SW480 (cell line): ENCODE data around the gene TADA1.
"Not testable (repeated sequence)": the region's sequence is repeated elsewhere in the genome, so short reads cannot be mapped to it uniquely, and the experiment has no call there.

ENCODE experiments used
- DNase-seq: peaks from one replicate; pipeline ENCODE4 v3.0.0-alpha.2; 2016; ENCODE audit warnings: low spot score

TADA1 gene

DNA sequence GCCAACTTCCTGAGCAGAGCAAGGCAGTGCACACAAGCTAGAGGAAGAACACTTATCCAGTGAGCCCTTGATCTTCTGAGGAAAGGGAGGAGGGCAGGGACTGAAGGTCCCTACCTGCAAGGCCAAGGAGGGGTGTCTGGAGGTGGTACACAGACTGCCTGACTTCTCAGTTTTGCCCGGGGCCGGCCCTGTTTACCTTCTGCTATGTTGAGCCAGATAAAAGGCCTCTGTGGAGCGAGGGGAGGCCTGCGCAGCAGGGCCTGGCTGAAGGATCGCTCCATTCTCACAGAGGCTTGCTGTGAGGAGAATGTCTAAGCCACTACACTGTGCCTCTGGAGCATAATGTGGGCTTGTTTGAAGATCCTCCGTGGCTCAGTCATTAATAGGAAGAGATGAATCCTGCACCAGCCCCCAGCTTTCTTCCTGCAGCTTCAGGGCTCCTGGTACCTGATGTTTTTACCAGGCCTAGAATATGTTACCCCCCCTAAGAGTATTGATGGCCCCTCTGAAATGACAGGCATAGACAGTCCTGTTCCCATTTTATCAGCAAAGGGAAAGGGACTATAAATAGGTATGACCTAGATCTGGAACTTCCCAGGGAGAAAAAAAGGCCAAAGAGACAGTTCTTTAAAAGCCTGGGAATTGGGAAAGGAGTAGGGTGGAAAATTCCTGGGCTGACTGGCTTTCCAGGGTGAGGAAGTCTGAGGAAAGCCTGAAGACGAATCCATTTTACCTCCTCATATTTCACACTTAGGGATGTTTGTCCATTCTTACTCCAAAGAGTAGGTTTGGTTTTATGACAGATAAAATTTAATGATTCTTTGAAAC, 32.1 kb downstream of the TADA1 start:
- no peak for DNase-seq

DNA sequence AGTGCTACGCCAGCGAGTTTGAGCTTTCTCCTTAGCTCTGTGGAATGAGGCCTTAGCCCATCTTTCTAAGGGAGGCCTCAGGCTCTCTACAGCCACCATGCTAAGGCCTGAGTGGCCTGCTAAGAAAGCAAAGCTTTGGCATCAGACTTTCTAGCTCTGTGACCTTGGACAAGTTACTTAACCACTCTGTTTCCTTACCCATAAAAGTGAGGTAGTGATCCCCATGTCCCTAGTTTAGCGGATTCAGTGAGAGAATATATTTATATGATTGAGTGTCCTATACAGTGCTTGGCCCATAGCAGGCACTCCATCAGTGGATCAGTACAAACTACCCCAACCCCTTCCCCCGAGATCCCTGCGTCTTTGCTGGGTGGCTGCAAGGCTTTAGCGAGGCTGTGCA, 32.7 kb downstream of the TADA1 start:
- DNase-seq, result no peak

DNA sequence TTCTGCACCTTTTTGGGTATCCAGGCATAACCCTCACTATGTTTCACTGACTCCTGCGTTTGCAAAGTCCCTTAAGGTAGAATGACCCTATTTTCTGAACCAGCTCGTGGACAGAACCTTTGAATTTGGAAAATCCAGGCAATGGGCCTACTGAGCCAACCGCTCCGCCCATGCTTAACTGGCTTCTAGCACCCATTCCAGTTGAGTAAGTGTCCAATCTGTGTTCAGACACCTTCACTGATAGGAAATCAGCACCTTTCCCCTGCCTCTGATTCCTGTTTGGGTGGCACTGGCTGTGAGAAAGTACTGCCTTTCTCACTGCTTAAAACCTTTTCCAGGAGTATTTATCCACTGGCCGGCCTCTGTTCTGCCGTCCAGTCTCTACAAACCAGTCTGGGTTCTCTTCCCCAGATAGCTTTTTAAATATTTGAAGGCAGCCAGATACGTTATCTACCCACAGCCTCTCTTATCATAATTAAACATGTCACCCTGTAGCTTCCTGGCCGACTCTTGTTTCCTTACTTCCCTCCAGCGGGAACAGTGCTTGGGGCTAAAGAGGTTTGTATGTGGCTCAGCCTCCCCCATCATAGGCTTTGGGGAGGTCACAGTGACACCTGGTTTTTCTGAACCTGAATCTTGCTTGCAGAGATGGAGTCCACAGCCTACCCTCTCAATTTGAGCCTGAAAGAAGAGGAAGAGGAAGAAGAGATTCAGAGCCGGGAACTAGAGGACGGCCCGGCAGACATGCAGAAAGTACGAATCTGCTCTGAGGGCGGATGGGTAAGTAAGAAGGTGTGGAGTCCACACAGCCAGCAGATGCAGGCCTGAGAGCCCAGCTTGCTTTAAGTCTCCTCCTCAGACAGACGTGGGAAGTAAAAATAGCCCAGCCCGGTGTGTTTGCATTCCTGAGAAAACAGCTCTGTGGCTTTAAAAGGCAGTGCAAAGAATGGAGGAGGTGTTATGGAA, 35.5 kb downstream of the TADA1 start:
- DNase-seq, result no peak

DNA sequence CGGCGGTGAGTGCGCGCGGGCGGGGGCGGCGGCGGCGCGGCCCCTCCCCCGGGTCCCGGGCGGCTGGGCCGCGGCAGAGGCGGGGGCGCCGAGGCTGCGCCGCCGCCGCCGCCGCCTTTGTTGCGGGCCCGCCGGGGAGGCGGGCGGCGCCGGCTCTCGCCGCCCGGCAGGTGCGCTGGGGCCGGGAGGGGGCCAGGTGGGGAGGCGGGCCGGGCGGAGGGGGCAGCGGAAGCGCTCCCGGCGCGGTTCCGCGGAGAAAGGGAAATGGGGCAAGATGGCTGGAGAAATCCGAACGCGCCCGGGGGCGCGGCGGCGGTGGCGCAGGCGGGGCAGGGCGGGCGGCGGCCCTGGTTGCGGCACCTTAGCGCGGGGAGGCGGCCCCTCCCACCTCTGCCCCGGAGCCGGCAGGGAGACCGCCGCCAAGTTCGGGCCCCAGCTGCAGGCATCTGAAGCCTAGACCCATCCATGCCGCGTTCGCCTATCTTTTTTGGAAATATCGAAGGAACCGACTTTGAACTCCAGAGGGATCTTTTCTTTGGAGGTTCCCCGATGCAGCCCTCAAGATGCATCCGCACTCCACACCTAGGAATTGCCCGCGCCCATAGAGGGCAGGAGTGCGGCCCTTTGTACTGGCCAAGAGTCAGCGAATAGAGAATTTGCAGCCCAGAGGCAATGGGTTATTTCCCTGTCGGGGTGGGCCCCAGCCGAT, 36.3 kb downstream of the TADA1 start:
- peak; percentile 45 for DNase-seq

DNA sequence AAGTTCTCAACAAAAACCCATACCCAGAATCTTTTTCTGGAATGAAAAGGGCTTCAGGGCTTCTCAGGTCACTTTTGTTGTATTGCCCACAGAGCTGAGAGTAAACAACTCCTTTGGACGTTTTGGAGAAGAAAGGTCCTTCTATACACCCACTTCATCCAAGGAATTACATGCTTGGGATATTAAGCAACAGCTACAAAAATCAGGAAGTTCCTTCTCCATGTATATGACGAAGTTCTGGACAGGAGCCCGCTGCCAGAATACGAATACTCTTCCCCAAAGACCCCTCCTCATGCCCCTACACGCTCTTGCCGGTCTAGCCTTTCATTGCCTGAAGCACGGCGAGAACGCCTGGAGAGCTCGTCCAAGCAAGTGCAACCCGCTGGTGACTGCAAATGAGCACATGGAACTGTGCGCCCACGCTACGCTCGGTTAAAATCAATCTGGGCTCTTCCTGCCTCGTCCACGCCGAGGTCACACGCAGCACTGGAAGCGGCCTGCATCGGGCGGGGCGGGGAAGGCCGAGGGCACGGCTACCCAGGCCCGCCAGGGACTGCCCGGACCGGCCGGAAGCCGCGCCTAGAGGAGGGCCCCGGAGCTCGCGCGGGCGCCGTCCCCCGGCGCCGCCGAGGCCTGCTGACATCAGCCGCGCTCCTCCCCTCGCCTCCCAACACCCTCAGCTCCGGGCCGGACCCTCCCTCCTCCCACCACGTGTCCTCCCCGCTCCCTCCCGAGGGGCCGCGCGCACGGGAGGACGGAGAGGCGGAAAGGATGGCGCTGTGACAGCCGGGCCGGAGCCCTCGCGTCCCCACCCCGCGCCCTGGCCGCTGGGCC, 37.1 kb downstream of the TADA1 start, which contains the start of gene POGK:
TSS of gene POGK (plus strand) at position 710 of the 834 bp plus-strand sequence. CDS start 1,482 bp downstream, outside the sequence.
- peak; percentile 92 for DNase-seq

DNA sequence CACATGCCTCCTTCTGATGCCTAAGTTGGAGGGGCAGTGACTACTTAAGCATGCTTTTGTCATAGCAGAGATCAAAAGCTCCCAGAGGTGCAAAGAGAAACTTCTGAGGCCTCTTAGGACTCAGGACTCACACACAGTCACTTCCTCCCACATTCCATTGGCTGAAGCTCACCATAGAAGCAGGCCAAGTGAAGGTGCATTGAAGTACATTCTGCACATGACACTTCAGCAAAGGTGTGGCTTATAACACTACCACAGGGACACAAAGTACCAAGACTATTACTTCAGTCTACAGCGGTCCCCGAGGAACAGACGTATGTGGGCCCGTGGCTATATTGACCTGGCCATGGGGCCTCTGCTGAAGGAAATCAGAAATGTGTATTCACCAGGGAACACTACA, 39.3 kb downstream of the TADA1 start:
- DNase-seq, result peak; percentile 40

DNA sequence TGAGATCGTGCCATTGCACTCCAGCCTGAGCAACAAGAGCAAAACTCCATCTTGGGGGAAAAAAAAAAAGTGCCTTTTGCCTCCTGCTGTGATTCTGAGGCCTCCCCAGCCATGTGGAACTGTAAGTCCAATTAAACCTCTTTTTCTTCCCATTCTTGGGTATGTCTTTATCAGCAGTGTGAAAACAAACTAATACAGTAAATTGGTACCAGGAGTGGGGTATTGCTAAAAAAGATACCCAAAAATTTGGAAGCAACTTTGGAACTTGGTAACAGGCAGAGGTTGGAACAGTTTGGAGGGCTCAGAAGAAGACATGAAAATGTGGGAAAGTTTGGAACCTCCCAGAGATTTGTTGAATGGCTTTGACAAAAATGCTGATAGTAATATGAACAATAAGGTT, 46.3 kb downstream of the TADA1 start:
- not testable (repeated sequence) for DNase-seq

DNA sequence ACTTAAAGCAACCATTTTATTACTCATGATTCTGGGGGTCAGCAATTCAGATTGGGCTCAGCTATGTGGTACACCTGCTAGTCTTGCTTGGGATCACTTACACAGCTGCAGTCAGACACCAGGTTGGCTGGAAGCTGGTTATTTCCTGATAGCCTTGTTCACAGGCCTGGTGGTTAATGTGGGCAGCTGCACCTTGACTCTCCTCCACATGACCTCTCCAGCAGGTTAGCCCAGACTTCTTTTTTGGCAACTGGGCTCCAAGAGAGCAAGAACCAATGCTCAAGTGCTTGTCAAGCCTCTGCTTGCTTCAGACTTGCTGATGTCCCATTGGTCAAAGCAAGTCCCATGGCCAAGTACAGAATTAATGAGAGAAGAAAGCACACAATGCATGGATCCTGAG, 48.6 kb downstream of the TADA1 start:
- DNase-seq, result no peak

DNA sequence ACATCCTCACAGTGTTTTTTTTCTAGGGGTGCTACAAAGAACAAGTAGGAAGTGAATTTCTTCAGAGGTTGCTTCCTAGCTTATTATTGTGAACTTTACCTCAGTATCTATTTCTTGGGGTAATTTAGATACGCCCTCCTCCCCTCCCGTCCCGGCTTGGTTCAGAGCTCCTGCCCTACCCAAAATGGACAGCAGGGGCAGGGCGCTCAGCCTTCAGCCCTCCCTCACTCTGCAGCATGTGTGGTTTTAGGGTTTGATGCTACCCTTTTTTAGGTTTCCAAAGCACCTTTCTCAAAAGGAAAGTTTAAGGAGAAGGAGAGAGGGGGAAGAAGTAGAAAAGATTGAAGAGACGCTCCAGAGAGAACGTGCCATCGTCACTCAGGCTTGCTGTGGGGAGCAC, 53.7 kb downstream of the TADA1 start:
- DNase-seq, result no peak

DNA sequence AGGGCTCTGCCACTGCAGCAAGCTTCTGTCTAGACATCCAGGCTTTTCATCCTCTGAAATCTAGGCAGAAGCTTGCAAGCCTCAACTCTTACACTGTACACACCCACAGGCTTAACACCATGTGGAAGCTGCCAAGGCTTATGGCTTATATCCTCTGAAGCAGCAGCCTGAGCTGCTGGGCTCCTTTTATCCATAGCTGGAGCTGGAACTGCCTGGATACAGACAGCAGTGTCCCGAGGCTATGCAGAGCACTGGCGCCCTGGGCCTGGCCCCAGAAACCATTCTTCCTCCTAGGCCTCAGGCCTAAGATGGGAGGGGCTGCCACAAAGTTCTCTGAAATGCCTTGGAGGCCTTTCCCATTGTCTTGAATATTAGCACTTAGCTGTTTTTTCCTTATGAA, 56.1 kb downstream of the TADA1 start:
- DNase-seq, result no peak

DNA sequence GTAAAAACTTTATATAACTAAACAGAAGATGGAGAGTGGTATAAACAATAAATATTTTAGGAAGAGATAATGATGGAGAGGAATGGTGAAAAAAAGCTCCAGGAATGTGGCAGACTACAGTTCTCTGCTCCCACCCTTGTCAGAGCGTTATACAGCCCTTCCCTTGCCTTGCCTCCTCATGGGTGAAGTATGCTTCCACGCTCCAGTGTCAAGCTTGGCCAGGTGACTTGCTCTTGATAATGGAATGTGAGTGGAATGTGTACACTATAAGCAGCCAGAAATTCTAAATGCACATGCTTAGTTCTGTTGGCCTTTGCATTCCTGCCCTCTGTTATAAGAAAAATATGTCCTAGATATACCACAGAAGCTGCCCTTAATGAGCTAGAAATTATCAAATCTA, 61.5 kb downstream of the TADA1 start:
- DNase-seq, result no peak

DNA sequence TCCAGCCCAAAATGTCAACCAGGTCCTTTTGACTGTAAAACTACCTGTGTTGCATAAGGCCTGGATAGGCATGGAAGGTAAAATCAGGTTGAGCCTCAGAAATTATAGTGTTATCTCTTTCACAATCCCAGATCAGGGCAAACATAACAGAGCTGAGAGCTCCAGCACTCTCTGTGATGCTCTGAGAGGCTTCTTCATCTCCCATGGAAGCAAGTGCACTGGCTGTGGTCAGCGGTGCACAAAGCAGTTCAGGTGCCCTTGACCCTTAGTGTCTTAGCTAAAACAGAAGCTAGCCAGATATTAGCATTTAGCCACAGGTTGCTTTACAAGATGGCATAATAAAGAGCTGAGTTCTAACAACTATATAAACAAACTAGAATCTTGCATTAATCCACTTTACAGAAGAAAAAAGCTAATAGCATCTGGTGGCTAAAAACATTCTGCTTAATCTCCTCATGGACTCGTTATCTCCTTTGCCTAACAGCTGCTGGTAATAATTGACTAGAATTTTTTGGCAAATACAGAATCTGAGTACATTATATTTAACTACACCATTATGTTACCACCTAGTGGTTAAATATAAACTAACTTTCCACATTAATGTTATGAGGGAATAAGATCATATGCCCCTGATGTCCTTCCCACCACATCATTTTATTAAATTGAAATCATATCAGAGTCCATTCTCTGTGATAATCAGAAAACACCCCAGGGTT, 62.4 kb downstream of the TADA1 start:
- no peak for DNase-seq

DNA sequence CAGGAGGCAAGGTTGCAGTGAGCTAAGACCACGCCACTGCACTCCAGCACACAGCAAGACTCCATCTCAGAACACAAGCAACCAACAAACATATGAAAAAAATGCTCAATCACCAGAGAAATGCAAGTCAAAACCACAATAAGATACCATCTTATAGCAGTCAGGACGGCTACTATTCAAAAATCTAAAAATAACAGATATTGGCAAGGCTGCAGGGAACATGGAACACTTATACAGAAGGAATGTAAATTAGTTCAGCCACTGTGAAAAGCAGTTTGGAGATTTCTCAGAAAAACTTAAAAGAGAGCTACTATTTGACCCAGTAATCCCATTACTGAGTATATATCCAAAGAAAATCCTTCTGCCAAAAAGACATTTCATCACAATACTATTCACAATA, 64.4 kb downstream of the TADA1 start:
- DNase-seq, result no peak

DNA sequence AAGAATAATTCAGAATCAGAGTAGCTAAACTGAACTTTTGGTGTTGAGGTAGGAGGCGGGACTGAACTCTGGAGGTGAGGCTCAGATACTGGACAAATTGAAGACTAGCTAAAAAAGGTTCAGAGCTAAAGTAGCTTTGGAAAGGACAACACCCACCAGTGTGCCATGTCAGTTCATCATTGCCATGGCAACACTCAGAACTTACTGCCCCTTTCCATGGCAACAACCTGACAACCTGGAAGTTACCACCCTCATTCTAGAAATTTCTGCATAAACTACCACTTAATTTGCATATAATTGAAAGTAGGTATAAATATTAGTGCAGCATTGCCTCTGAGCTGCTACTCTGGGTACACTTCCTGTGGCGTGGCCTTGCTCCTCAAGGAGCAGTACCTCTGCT, 67.1 kb downstream of the TADA1 start:
- no peak for DNase-seq
